HG02571 (cell line): ENCODE data around the gene MTARC2.
A peak's percentile ranks its signal among the peaks of the same experiment; 100 is the strongest.

Experiments
- ATAC-seq: cut with Tn5 transposase; IDR thresholded peaks from one replicate; pipeline ENCODE4 v1.9.1; 2021; ENCODE audit warnings: mild to moderate bottlenecking, moderate library complexity; ENCODE audit not compliant: unreplicated experiment

The MTARC2 gene

GRCh38 chr1:220797044-220797443 lies 48.9 kb downstream of the MTARC2 start:
- no peak for ATAC-seq

- ATAC-seq = no peak
Observed at GRCh38 chr1:220797553-220797952, 49.4 kb downstream of the MTARC2 start.

GRCh38 chr1:220798338-220798737 lies 50.2 kb downstream of the MTARC2 start:
- ATAC-seq = no peak

GRCh38 chr1:220800262-220800661 lies 52.1 kb downstream of the MTARC2 start:
- no peak for ATAC-seq

- no peak for ATAC-seq
Observed at GRCh38 chr1:220803401-220804201, 55.5 kb downstream of the MTARC2 start.

- ATAC-seq = no peak
Observed at GRCh38 chr1:220804202-220804586, 56.1 kb downstream of the MTARC2 start.

GRCh38 chr1:220806408-220806807 lies 58.3 kb downstream of the MTARC2 start:
- ATAC-seq = no peak

- ATAC-seq = no peak
Observed at GRCh38 chr1:220807726-220808125, 59.6 kb downstream of the MTARC2 start.

- no peak for ATAC-seq
Observed at GRCh38 chr1:220808345-220809186, 60.4 kb downstream of the MTARC2 start.

GRCh38 chr1:220809187-220809550 lies 61.0 kb downstream of the MTARC2 start:
- no peak for ATAC-seq

- no peak for ATAC-seq
Observed at GRCh38 chr1:220809704-220810103, 61.6 kb downstream of the MTARC2 start.

- ATAC-seq = peak; percentile 78
Observed at GRCh38 chr1:220810179-220810653, 62.1 kb downstream of the MTARC2 start.

- no peak for ATAC-seq
Observed at GRCh38 chr1:220810963-220811362, 62.8 kb downstream of the MTARC2 start.

- ATAC-seq = no peak
Observed at GRCh38 chr1:220811695-220812094, 63.6 kb downstream of the MTARC2 start.

GRCh38 chr1:220812308-220812707 lies 64.2 kb downstream of the MTARC2 start:
- no peak for ATAC-seq

- no peak for ATAC-seq
Observed at GRCh38 chr1:220813013-220813412, 64.9 kb downstream of the MTARC2 start.

- ATAC-seq = no peak
Observed at GRCh38 chr1:220815409-220815808, 67.3 kb downstream of the MTARC2 start.

GRCh38 chr1:220817907-220818306 lies 69.8 kb downstream of the MTARC2 start:
- no peak for ATAC-seq

GRCh38 chr1:220818421-220819173 lies 70.5 kb downstream of the MTARC2 start:
- ATAC-seq = no peak

- no peak for ATAC-seq
Observed at GRCh38 chr1:220819467-220820026, 71.4 kb downstream of the MTARC2 start.
